ENCODE measurements around the gene ITPA.
A peak's percentile ranks its signal among the peaks of the same experiment; 100 is the strongest.

Gene ITPA

DNA sequence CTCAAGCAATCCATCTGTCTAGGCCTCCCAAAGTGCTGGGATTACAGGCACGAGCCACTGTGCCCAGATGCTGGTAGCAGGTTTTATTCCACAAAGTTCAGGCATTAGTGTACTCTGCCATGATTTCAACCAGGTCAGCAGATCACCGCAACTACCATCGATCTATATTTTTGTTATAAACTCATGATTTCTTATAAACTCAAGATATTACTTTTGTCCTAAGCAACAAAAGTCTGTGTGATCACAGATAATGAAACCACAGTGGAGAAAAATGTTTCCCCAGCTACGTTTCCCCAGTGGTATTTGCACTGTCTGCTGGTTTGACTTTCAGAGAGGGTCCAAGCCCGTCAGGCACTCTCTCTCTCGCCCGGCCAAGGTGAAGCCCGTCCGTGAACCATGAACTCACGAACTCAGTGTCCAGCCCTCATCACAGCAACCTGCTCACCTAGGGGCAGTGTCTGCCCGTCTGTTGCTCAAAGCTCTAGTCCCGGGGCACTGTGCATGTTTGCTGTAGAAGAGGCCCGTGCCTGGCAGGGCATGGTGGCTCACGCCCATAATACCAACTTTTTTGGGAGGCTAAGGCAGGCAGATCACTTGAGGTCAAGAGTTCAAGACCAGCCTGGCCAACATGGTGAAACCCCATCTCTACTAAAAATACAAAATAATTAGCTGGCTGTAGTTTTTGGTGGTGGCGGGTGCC is 22.7 kb downstream of the ITPA start:
- TF ChIP-seq, protein P1, sequence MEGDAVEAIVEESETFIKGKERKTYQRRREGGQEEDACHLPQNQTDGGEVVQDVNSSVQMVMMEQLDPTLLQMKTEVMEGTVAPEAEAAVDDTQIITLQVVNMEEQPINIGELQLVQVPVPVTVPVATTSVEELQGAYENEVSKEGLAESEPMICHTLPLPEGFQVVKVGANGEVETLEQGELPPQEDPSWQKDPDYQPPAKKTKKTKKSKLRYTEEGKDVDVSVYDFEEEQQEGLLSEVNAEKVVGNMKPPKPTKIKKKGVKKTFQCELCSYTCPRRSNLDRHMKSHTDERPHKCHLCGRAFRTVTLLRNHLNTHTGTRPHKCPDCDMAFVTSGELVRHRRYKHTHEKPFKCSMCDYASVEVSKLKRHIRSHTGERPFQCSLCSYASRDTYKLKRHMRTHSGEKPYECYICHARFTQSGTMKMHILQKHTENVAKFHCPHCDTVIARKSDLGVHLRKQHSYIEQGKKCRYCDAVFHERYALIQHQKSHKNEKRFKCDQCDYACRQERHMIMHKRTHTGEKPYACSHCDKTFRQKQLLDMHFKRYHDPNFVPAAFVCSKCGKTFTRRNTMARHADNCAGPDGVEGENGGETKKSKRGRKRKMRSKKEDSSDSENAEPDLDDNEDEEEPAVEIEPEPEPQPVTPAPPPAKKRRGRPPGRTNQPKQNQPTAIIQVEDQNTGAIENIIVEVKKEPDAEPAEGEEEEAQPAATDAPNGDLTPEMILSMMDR (IDR thresholded peaks at IDR 0.05; ENCODE audit: low read depth, low read length): no peak
- no peak for DNase-seq (ENCODE audit: low read depth in 2 of 2)
- H3K4me3 ChIP-seq (replicated peaks in 1 of 2; ENCODE audit: low read depth in 2 of 2, low read length in 2 of 2): no peak overlapping the region

DNA sequence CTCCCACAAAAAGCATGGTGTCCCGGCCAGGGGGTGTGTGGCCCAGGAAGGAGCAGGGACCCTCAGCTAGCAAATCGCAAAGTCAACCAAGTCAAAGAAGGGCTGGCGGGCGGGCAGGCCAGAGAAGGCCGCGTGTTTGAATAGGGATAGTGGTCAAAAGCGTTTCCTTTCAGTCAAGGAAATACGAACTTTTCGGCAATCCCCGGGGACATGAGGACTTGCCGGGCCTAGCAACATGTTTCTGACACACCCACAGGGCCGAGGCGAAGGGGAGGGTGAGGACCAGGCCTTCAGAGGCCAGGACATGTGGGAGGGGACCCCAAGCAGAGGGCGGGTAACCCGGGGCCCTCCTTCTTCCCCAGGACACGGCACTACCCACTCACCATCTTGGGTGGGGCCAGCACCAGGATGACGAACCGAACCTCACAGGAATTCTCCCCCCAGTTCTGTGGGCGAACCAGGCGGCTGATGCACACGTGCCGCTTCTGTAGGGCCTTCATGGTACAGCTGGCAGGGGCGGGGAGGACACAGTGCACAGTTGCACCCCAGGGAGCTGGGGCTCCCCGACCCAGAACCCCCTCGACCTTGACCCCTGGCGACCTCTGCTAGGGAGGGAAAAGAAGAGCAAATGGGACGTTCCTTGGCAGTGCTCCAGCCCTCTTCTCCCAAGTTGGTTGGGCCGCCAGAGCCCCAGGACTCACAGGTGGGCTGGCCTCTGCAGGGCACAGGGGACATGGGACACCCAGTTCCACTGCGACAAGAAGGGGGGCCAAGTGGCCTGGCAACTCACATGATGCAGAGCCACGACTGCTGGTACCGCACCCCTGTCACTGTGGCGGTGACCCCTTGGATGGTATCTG is 24.1 kb downstream of the ITPA start:
- DNase-seq (ENCODE audit: low read depth in 2 of 2): no peak
- TF ChIP-seq, protein P1 (IDR thresholded peaks at IDR 0.05; ENCODE audit: low read depth, low read length): no peak
- no peak overlapping the region for H3K4me3 ChIP-seq (replicated peaks in 1 of 2; ENCODE audit: low read depth in 2 of 2, low read length in 2 of 2)

DNA sequence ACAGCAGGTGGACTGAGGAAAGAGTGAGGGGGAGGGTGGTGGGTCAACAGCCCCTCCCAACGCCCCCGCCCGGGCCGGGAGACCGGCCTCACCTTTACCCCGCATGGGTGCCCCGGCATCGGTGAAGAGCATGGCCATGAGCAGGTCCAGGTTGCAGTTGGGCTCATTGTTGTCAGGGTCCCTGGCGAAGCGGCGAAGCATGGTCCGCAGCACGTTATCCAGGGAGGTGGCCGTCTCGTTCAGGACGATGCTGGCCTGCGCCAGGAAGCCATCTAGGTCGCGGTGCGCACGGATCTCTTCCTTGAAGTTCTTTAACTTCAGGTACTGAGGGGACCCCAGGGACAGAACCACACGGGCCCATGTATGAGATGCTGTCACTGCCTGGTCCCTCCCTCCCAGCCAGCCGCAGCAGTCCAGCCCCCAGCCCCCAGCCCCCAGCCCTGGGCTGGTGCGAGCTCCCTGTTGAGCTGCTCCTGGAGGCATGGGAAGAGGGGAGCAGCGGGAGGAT is 24.7 kb downstream of the ITPA start:
- no peak for DNase-seq (ENCODE audit: low read depth in 2 of 2)
- H3K4me3 ChIP-seq (replicated peaks in 1 of 2; ENCODE audit: low read depth in 2 of 2, low read length in 2 of 2): no peak overlapping the region
- TF ChIP-seq, protein P1 (IDR thresholded peaks at IDR 0.05; ENCODE audit: low read depth, low read length): no peak

DNA sequence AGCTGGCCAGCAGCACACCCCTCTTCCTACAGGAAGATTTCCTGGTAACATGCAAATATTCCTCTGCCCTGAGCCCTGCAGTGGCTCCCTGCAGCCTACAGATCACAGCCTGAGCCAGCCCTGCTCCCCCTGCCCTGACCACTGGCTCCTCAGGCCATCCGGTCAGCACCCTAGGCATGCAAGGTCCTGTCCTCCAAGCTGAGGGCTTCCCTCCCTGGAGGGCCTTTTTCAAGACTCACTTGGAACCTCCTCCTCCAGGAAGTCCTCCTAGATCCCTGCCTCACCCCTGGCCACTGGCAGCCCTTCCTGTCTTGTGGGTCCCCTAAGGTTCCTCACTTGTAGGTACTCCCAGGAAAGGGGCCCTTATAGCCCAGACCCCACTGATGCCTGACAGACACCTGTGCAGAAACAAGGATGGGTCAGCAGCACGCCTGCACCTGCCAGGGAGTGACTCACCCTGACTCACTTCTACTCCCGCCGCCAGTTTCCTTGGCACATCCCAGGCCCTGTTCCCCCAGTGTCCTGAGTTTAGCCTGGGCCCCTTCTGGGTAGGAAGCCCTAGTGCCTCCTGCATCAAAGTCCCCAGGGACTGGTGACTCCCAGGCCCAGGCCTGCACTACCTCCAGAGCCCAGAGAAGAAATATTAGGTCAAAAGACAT is 26.5 kb downstream of the ITPA start:
- H3K4me3 ChIP-seq (replicated peaks in 1 of 2; ENCODE audit: low read depth in 2 of 2, low read length in 2 of 2): no peak overlapping the region
- peak in 1 of 2 donors; percentile 49 for DNase-seq (ENCODE audit: low read depth in 2 of 2)

DNA sequence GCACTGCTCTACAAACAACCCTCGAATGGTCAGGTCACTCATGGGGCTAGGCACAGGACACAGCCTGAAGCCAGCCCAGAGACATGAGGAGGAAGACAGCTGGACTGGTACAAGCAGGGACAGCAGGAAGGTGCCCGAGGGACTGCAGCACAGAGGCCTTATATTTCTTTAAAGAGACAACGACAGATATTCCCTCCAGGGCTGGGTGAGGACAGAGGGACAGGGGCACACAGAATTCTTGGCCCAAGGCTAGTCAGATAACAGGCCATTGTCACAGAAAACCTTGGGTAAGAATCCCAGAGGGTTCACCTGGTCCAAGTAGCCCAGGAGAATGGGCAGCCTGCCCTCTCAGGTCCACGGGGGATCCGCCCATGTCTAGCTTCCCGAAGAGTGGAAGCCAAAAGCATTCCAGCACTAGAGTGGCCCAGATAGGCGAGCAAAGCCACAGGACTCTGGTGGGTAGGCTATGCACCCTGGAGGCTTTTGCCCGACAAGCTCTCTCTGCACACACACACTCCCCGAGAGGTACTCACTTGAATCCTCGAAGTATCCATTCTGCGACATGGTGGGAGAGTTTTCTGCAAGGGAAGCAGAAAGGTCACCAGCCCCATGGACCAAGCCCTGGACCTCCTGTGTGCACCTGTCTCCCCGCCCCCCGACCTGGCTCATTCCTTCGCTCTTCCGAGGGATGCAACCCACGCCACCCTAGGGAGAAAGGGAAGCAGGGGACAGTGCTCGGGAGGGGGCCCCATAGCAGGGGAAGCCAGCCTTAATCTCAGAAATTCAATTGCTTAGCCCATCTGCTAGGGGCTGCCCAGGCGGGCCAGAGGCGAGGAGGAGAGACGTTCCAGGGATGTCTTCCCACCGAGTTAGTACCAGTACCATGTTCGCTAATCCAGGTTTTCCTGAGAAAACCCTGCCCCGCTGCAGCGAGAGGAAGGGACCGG is 28.0 kb downstream of the ITPA start:
- DNase-seq (ENCODE audit: low read depth in 2 of 2): no peak
- TF ChIP-seq, protein P1 (IDR thresholded peaks at IDR 0.05; ENCODE audit: low read depth, low read length): no peak
- no peak overlapping the region for H3K4me3 ChIP-seq (replicated peaks in 1 of 2; ENCODE audit: low read depth in 2 of 2, low read length in 2 of 2)

More for the DNA sequence above, 26.5 kb downstream of the ITPA start:
- TF ChIP-seq, protein P1 (IDR thresholded peaks at IDR 0.05; ENCODE audit: low read depth, low read length): no peak

All from cardiac fibroblast (primary cell).